ENCODE measurements around the gene ZNF529. TPM values are rescaled to one million over a fixed set of nuclear protein-coding genes. Genes with fewer than 3 reads are reported as not detected.
A peak's percentile ranks its signal among the peaks of the same experiment; 100 is the strongest.
"Not testable (repeated sequence)": the region's sequence is repeated elsewhere in the genome, so short reads cannot be mapped to it uniquely, and the experiment has no call there.

ZNF529 gene
- 7.9 TPM for polyA plus RNA-seq (2012; ENCODE audit: insufficient read depth, insufficient read length)

GRCh38 chr19:36573020-36573894, at the start of gene ZNF529:
TSS of gene ZNF529 (minus strand) at chr19:36573292. CDS start at chr19:36572346, 946 bp downstream.
- peak within 1 kb of the TSS; percentile 91 for H3K4me3 ChIP-seq (ENCODE audit: low read length)
- DNase-seq (ENCODE audit: low read depth, low spot score): peak; percentile 81

GRCh38 chr19:36605877-36606478, 32.9 kb upstream of the ZNF529 start:
- peak overlapping the region; percentile 77 for H3K4me3 ChIP-seq (ENCODE audit: low read length)
- no peak for DNase-seq (ENCODE audit: low read depth, low spot score)

- peak; percentile 78 for DNase-seq (ENCODE audit: low read depth, low spot score)
- peak within 1 kb of the TSS; percentile 77 for H3K4me3 ChIP-seq (ENCODE audit: low read length)
Measured at GRCh38 chr19:36605101-36605876, 32.2 kb upstream of the ZNF529 start, which contains the start of gene ZNF382. TSS of gene ZNF382 (plus strand) at chr19:36605313. CDS start at chr19:36609915, 4,602 bp downstream.

- DNase-seq (ENCODE audit: low read depth, low spot score): peak; percentile 74
- peak overlapping the region; percentile 77 for H3K4me3 ChIP-seq (ENCODE audit: low read length)
Measured at GRCh38 chr19:36604656-36605100, 31.6 kb upstream of the ZNF529 start.

- H3K4me3 ChIP-seq (ENCODE audit: low read length); DNase-seq (ENCODE audit: low read depth, low spot score): not testable (repeated sequence)
Measured at GRCh38 chr19:36602681-36603080, 29.6 kb upstream of the ZNF529 start.

- no peak for DNase-seq (ENCODE audit: low read depth, low spot score)
- no peak overlapping the region for H3K4me3 ChIP-seq (ENCODE audit: low read length)
Measured at GRCh38 chr19:36579255-36579654, 6.2 kb upstream of the ZNF529 start.

GRCh38 chr19:36577271-36577996, 4.3 kb upstream of the ZNF529 start:
- H3K4me3 ChIP-seq (ENCODE audit: low read length): no peak overlapping the region
- no peak for DNase-seq (ENCODE audit: low read depth, low spot score)

- DNase-seq (ENCODE audit: low read depth, low spot score): no peak
- no peak overlapping the region for H3K4me3 ChIP-seq (ENCODE audit: low read length)
Measured at GRCh38 chr19:36574741-36575140, 1.6 kb upstream of the ZNF529 start.

GRCh38 chr19:36573895-36574720, 1.0 kb upstream of the ZNF529 start:
- DNase-seq (ENCODE audit: low read depth, low spot score): no peak
- H3K4me3 ChIP-seq (ENCODE audit: low read length): peak overlapping the region; percentile 91

- peak overlapping the region; percentile 91 for H3K4me3 ChIP-seq (ENCODE audit: low read length)
- DNase-seq (ENCODE audit: low read depth, low spot score): no peak
Measured at GRCh38 chr19:36572593-36573019, 486 bp downstream of the ZNF529 start.

GRCh38 chr19:36564391-36564790, 8.7 kb downstream of the ZNF529 start:
- DNase-seq (ENCODE audit: low read depth, low spot score): no peak
- H3K4me3 ChIP-seq (ENCODE audit: low read length): no peak overlapping the region

GRCh38 chr19:36547001-36547732, 25.9 kb downstream of the ZNF529 start:
- DNase-seq (ENCODE audit: low read depth, low spot score): no peak
- H3K4me3 ChIP-seq (ENCODE audit: low read length): no peak overlapping the region

- DNase-seq (ENCODE audit: low read depth, low spot score): peak; percentile 17
- H3K4me3 ChIP-seq (ENCODE audit: low read length): peak overlapping the region; percentile 90
Measured at GRCh38 chr19:36528921-36529518, 44.1 kb downstream of the ZNF529 start.

GRCh38 chr19:36528194-36528920, 44.7 kb downstream of the ZNF529 start, which contains the start of gene ZNF260:
TSS of gene ZNF260 (minus strand) at chr19:36528271. CDS start at chr19:36515238, 13,033 bp downstream.
- DNase-seq (ENCODE audit: low read depth, low spot score): peak; percentile 87
- H3K4me3 ChIP-seq (ENCODE audit: low read length): peak within 1 kb of the TSS; percentile 90

GRCh38 chr19:36527873-36528193, 45.3 kb downstream of the ZNF529 start:
- DNase-seq (ENCODE audit: low read depth, low spot score): no peak
- H3K4me3 ChIP-seq (ENCODE audit: low read length): peak overlapping the region; percentile 90

GRCh38 chr19:36527341-36527740, 45.8 kb downstream of the ZNF529 start:
- peak overlapping the region; percentile 90 for H3K4me3 ChIP-seq (ENCODE audit: low read length)
- no peak for DNase-seq (ENCODE audit: low read depth, low spot score)
